Measurements from ENCODE around the gene CELA2B.
"Not testable (repeated sequence)": the region's sequence is repeated elsewhere in the genome, so short reads cannot be mapped to it uniquely, and the experiment has no call there.

The CELA2B gene

DNA sequence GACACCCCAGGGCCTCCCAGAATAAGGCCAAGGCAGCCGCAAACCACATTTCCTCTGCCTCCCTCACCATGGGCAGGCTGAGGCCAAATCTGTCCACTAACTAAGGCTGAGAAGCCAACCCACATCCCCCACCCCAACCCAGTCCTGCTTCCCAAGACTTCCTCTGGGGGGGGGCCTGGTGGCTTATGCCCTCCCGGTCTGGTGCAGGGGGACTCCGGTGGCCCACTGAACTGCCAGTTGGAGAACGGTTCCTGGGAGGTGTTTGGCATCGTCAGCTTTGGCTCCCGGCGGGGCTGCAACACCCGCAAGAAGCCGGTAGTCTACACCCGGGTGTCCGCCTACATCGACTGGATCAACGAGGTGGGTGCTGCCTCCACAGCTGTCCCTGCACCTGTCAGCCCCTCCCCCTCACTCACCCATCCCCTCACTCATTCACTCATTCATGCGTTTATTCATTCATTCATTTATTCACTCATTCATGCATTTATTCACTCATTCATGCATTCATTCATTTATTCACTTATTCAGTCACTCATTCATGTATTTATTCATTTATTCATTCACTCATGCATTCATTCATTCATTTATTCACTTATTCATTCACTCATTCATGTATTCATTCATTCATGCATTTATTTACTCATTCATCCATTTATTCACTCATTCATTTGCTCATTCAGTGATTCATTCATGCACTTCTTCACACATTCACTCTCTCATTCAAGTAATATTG lies 30.3 kb upstream of the CELA2B start:
- DNase-seq: no peak

GRCh38 chr1:15446212-15446611 lies 29.7 kb upstream of the CELA2B start:
- DNase-seq: no peak

DNA sequence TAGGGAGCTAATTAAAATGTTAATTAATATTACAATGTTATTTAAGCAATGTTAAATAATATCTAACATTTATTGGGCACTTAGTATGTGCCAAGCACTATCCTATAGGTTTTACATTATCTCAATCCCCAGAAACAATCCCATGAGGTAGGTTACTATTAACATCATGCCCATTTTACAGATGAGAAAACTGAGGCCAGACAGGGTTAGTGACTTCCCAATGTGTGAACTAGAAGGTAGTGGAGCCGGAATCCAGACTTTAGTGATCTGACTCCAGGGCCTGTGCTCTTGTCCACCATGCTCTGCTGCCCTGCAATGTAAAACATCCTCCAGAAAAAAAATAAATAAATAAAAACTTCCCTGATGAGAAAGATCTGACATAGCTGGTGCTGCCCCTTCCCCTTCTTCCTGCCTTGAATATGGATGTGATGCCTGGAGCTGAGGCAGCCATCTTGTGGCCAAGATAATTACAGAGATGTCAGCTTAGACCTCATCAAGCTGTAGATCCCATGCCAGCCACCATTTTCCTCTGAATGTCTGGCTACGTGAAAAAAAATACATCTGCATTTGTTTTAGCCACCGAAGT lies 26.9 kb upstream of the CELA2B start:
- DNase-seq: no peak

DNA sequence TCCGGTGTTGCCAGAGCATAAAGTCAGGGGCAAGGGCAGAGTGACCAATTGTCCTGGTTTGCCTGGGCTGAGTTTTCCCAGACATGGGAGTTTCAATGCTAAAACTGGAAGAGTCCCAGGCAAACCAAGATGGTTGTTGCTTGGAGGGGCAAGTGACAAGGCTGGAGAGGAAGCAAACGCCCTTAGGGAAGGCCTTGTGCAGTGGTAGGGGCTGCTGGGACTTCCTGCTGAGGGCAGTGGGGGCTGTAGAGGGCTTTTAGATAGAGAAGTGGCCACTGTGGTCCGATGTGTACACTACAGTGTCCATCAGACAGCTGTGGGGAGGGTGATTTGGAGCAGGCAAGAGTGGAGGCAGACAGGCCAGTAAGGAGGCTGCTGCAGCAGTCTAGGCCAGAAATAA lies 26.3 kb upstream of the CELA2B start:
- DNase-seq: no peak

DNA sequence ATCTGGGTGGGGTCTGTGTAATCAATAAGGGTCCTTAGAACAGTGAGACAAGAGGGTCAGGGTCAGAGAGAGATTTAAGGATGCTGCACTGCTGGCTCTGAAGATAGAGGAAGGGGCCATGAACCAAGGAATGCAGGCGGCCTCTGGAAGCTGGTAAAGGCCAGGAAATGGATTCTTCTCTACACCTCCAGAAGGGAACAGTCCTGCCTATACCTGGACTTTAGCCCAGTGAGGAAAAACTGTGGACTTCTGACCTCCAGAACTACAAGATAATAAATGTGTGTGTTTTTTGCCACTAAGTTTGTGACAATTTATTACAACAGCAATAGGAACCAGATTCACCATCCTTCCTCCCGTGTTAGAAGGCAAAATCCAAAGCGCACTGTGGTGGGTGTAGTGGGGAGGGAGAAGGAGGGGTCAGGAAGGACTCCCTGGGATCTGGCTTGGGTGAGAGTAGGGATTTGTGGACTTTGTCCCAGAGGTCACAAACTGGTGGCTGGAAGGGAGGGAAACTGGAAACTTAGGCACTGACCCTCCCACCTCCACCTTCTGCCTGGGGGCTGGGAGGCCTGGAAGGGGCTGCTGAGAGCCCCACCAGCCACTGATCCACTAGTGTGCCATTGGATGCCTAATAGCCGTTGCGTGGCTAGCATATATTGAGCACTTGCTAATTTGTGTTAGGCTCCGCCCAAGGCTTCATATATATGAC lies 24.7 kb upstream of the CELA2B start:
- no peak for DNase-seq

- DNase-seq: no peak
These were observed 23.7 kb upstream of the CELA2B start for GRCh38 chr1:15452216-15452615.

DNA sequence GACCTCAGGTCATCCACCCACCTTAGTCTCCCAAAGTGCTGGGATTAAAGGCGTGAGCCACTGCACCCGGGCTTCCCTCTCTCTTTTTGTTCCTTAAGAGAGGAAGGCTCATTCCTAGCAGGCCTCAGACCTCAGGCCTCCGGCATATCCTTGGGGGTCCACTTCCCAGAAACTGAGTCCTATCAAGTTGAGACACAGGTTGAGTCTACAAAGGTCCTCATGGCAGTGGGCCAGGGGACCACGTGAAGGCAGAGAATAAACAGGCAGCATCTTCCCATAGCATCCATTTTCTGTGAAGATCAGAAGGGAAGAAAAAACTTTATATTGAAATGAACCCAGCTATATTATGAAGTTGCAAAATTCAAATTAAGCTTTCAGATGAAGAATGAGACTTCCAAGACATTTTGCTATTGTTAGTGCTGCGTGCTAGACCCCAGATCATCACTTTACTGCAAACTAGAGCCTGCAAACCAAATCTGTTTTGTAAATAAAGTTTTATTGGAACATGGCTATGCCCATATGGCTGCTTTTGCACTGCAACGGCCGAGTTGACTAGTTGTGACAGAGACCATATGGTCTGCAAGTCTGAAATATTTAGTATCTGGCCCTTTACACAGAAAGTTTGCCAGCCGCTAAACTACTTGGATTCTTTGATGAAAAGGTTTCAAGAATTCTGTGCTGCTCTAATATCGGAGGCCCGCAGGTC lies 22.9 kb upstream of the CELA2B start:
- no peak for DNase-seq

- no peak for DNase-seq
These were observed 22.2 kb upstream of the CELA2B start for GRCh38 chr1:15453734-15454133.

DNA sequence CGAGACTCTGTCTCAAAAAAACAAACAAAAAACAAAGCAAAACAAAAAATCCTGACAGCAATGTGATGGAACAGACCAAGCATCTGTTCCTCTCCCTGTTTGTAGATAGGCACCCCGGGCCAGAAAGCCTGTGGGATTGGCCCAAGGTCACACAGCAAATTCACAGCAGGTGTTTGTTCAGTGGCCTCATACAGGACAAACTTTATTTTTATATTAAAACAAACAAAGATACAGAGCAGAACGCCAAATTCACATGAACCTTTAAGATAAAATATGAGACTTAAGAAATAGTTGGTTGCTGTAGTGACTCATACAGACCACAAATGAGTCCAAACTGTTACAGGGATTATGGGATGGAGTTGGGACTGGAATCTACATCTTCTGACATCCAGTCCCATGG lies 21.6 kb upstream of the CELA2B start:
- no peak for DNase-seq

DNA sequence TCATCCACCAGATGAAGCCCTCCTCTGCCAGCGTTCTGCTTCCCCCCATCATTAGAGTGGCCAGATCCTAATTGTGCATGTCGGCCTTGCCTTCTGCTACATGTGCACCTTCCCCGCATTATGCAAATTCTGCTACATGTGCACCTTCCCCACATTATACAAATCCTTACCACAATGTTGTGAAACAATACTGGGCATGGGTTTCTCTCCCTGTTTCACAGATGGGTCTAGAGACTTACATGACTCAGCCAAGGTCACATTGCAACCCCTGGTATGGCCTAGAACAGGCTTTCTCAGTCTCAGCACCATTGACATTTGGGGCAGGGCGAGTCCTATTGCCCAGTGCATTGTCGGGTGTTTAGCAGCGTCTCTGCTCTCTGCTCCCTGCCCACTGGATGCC lies 20.4 kb upstream of the CELA2B start:
- DNase-seq: no peak

GRCh38 chr1:15456313-15456954 lies 19.5 kb upstream of the CELA2B start, which contains the start of gene CELA2A:
CELA2A (plus strand) TSS chr1:15456732; CDS start chr1:15456754, 22 bp downstream.
- DNase-seq: no peak

DNA sequence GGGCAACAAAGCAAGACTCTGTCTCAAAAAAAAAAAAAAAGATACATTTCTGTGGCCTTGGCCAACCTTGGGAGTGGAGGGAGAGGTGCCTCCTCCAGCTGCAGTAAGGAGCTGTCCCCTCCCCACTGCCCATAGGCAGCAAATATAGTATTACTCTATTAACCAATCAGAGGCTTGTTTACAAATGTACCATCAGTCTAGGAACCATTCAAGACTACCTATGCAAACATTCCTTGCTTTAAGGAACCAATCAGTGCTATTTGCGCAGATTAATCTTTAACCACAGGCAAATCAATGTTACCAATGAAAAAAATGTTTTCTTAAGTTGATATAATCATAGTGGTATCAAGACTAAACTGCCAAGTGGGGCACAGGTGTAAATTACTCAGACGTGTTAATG lies 18.3 kb upstream of the CELA2B start:
- no peak for DNase-seq

GRCh38 chr1:15458388-15458787 lies 17.5 kb upstream of the CELA2B start:
- DNase-seq: not testable (repeated sequence)

DNA sequence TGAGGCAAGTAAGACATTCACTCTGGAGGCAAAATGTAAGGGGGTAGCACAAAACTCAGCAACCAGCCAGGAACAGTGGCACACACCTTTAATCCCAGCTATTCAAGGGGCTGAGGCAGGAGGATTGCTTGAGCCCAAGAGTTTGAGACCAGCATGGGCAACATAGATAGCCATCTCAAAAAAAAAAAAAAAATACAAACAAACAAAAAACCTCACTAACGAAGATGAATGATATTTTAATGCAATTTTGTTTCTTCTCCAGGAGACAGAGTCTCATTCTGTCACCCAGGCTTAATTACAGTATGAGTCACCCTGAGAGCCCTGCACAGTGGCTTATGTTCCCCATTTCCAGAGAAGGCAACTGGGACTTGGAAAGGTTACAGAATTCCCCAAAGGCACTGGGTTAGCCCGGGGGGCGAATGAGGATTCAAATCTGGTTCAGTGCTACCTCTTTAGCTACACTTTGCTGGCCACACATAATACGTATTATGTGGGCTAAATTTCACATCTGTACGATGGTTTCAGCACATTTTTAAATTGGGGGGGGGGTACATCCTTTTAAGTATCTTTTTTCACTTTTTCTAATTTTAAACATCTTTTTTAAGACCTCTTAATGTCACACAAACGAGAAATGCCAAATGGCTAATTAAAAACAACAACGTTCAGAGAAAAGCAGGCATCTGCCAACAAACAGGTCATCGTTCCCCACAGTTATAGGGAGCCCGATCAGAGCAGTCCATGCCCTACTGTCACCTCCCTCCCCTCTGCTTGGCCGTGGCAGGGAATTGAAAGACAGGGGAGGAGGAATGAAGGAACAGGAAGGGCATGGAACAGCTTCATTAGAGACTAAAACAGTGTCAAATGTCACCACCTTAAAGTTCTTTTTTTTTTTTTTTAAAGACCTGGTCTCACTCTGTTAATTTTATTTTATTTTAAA lies 15.9 kb upstream of the CELA2B start:
- DNase-seq: no peak

DNA sequence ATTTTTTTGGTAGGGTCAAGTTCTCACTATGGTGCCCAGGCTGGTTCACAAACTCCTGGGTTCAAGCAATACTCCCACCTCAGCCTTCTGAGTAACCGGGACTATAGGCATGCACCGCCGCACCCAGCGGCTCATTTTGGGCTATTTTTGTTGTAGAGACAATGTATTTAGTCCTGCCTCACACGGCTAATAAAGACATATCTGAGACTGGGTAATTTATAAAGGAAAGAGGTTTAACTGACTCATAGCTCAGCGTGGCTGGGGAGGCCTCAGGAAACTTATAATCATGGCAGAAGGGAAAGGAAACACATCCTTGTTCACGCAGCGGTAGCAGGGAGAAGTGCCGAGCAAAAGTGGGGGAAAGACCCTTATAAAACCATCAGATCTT lies 15.2 kb upstream of the CELA2B start:
- DNase-seq: no peak

DNA sequence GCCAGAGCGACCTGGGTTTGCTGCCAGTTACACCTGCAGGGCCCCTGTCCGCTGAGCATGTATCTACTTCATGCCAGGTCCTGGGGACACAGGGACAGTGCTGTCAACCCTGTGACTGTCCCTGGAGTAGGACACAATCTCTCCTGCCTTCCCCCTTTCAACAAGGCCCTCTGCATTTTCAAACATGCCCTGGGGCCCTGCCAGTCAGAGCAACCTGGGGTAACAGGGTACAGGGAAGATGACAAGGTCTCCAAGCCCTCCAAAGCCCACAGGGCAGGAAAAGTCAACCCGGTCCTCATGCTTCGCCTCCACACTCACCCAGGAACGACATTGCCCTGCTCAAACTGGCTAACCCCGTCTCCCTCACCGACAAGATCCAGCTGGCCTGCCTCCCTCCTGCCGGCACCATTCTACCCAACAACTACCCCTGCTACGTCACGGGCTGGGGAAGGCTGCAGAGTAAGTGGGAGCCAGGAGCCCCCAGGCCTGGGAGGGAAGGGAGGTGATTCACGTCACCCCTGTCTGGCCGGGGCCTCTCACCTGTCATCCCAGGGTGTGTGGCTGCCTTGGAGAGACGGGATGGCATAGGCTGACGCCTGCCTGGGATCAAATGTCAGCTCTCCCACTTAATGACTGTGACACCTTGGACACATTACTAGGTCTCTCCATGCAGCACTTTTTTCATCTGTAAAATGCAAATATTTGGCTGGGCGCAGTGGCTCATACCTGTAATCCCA lies 12.7 kb upstream of the CELA2B start:
- not testable (repeated sequence) for DNase-seq

DNA sequence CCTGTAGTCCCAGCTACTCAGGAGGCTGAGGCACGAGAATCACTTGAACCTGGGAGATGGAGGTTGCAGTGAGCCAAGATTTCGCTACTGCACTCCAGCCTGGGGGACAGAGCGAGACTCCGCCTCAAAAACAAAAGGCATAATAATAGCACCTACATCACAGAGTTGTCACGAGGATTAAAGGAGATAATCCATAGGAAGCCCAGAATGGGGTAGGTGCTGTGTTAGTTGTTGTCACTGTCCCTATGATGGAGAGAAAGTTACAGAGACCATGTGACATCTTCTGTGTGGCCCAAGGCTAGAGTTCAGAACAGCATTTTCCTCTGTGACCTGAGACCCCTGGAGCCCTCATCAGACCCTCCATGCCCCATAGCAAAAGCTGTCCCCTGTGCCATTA lies 12.0 kb upstream of the CELA2B start:
- not testable (repeated sequence) for DNase-seq

GRCh38 chr1:15465674-15466073 lies 10.2 kb upstream of the CELA2B start:
- no peak for DNase-seq

- DNase-seq: not testable (repeated sequence)
These were observed 8.8 kb upstream of the CELA2B start for GRCh38 chr1:15466955-15467625.

GRCh38 chr1:15468145-15468544 lies 7.8 kb upstream of the CELA2B start:
- DNase-seq: no peak

Data from effector CD4-positive, alpha-beta T cell (primary cell).